HG03439 (cell line): ENCODE results near the gene DGKG.

Experiments used
- ATAC-seq: cut with Tn5 transposase; IDR thresholded peaks from one replicate; pipeline ENCODE4 v1.9.1; 2021; ENCODE audit warnings: mild to moderate bottlenecking, moderate library complexity; ENCODE audit not compliant: unreplicated experiment

The DGKG gene

GRCh38 chr3:186118692-186119091 lies 243.3 kb downstream of the DGKG start:
- ATAC-seq: no peak

- no peak for ATAC-seq
Measured at GRCh38 chr3:186117521-186118134, 244.4 kb downstream of the DGKG start.

GRCh38 chr3:186115239-186115996 lies 246.6 kb downstream of the DGKG start:
- no peak for ATAC-seq

- no peak for ATAC-seq
Measured at GRCh38 chr3:186110975-186111974, 250.8 kb downstream of the DGKG start.

- ATAC-seq: no peak
Measured at GRCh38 chr3:186109897-186110803, 251.9 kb downstream of the DGKG start.

GRCh38 chr3:186108941-186109865 lies 252.8 kb downstream of the DGKG start, which contains the start of gene ETV5:
TSS of gene ETV5 (minus strand) at chr3:186109089. CDS start at chr3:186105868, 3,221 bp downstream.
- peak; percentile 95 for ATAC-seq

GRCh38 chr3:186108106-186108940 lies 253.7 kb downstream of the DGKG start:
- no peak for ATAC-seq

- ATAC-seq: no peak
Measured at GRCh38 chr3:186107215-186108105, 254.6 kb downstream of the DGKG start.

GRCh38 chr3:186105543-186105942 lies 256.5 kb downstream of the DGKG start:
- no peak for ATAC-seq

GRCh38 chr3:186102687-186103086 lies 259.3 kb downstream of the DGKG start:
- no peak for ATAC-seq

- ATAC-seq: no peak
Measured at GRCh38 chr3:186100398-186100797, 261.6 kb downstream of the DGKG start.

GRCh38 chr3:186099178-186099577 lies 262.9 kb downstream of the DGKG start:
- ATAC-seq: no peak

GRCh38 chr3:186098740-186099139 lies 263.3 kb downstream of the DGKG start:
- no peak for ATAC-seq

GRCh38 chr3:186097663-186098451 lies 264.2 kb downstream of the DGKG start:
- ATAC-seq: no peak

- no peak for ATAC-seq
Measured at GRCh38 chr3:186097317-186097662, 264.7 kb downstream of the DGKG start.
